Measurements from ENCODE around the gene STPG4. TPM values are rescaled to one million over a fixed set of nuclear protein-coding genes. Genes with fewer than 3 reads are reported as not detected.
A peak's percentile ranks its signal among the peaks of the same experiment; 100 is the strongest.

Gene STPG4
- total and polyA plus RNA-seq, 7 experiments from 2014 or later = 0.24 to 0.95 (median 0.73) TPM; not detected in 4

GRCh38 chr2:47076586-47077441 lies 78.3 kb downstream of the STPG4 start:
- H3K27ac Mint-ChIP-seq = peak overlapping the region in 4 of 9 donors; percentile 9 to 85 (median 22)
- ChIA-PET CTCF (no interaction called here), POLR2A (interaction anchor here (0.6 kb wide), 2 partner anchors 150 to 398 kb away, joined by 3 to 4 read pairs; no protein-coding TSS in a partner anchor)
- H3K4me1 Mint-ChIP-seq = peaks cover under 1 to 29% (median 4%) of the 10 kb centered on the region in 7 donors
- no peaks in the 10 kb centered on the region for H3K27me3 Mint-ChIP-seq
- intact Hi-C loops (cut with micrococcal nuclease) = no loop called here
- Histone ChIP-seq H3K27me3 (ENCODE audit: control insufficient read depth in 2 of 2, insufficient read depth in 2 of 2, low read length in 2 of 2) (no peaks in the 10 kb centered on the region), H3K27ac (ENCODE audit: low read depth, low read length) (no peak overlapping the region), H3K4me3 (ENCODE audit: low read length) (no peak overlapping the region), H3K4me1 (ENCODE audit: control insufficient read depth in 2 of 2, insufficient read depth in 2 of 2, low read length in 2 of 2) (peaks cover 0 to under 1% of the 10 kb centered on the region in 2 donors), H3K36me3 (ENCODE audit: control insufficient read depth in 2 of 3, insufficient read depth in 3 of 3, low read length in 3 of 3) (peaks cover 0 to 18% (median 0%) of the 10 kb centered on the region in 3 experiments), H3K9me3 (ENCODE audit: control insufficient read depth in 2 of 3, low read length in 3 of 3) (no peaks in the 10 kb centered on the region)
- peaks cover 0 to 4% (median 0%) of the 10 kb centered on the region in 11 donors for H3K9me3 Mint-ChIP-seq
- no peak for ATAC-seq
- H3K36me3 Mint-ChIP-seq = peaks cover 0 to 9% (median 4%) of the 10 kb centered on the region in 5 donors
- no peak for DNase-seq
- H3K4me3 Mint-ChIP-seq = peak overlapping the region in 1 of 10 donors; percentile 45

- peaks cover 7 to 32% (median 11%) of the 10 kb centered on the region in 7 donors for H3K4me1 Mint-ChIP-seq
- H3K27me3 Mint-ChIP-seq = no peaks in the 10 kb centered on the region
- Histone ChIP-seq H3K9me3 (ENCODE audit: control insufficient read depth in 2 of 3, low read length in 3 of 3) (no peaks in the 10 kb centered on the region), H3K36me3 (ENCODE audit: control insufficient read depth in 2 of 3, insufficient read depth in 3 of 3, low read length in 3 of 3) (peaks cover 0 to 18% (median 0%) of the 10 kb centered on the region in 3 experiments), H3K27ac (ENCODE audit: low read depth, low read length) (no peak overlapping the region), H3K27me3 (ENCODE audit: control insufficient read depth in 2 of 2, insufficient read depth in 2 of 2, low read length in 2 of 2) (no peaks in the 10 kb centered on the region), H3K4me1 (ENCODE audit: control insufficient read depth in 2 of 2, insufficient read depth in 2 of 2, low read length in 2 of 2) (peaks cover 6 to 8% of the 10 kb centered on the region in 2 donors), H3K4me3 (ENCODE audit: low read length) (no peak overlapping the region)
- peak overlapping the region in 2 of 9 donors; percentile 9 to 28 for H3K27ac Mint-ChIP-seq
- H3K9me3 Mint-ChIP-seq = peaks cover 0 to 4% (median 0%) of the 10 kb centered on the region in 11 donors
- POLR2A ChIA-PET = interaction anchor here (0.6 kb wide), 1 partner anchor 151 kb away, joined by 4 read pairs; no protein-coding TSS in a partner anchor
- CTCF ChIA-PET = no interaction called here
- peak overlapping the region in 1 of 10 donors; percentile 45 for H3K4me3 Mint-ChIP-seq
- H3K36me3 Mint-ChIP-seq = peaks cover 0 to 13% (median 4%) of the 10 kb centered on the region in 5 donors
- ATAC-seq = no peak
- DNase-seq = no peak
- intact Hi-C loops (cut with micrococcal nuclease) = no loop called here
Observed at GRCh38 chr2:47076126-47076506, 79.0 kb downstream of the STPG4 start.

GRCh38 chr2:47075361-47076125 lies 79.6 kb downstream of the STPG4 start:
- intact Hi-C loops (cut with micrococcal nuclease) = no loop called here
- Histone ChIP-seq H3K9me3 (ENCODE audit: control insufficient read depth in 2 of 3, low read length in 3 of 3) (no peaks in the 10 kb centered on the region), H3K27me3 (ENCODE audit: control insufficient read depth in 2 of 2, insufficient read depth in 2 of 2, low read length in 2 of 2) (no peaks in the 10 kb centered on the region), H3K36me3 (ENCODE audit: control insufficient read depth in 2 of 3, insufficient read depth in 3 of 3, low read length in 3 of 3) (peaks cover 0 to 18% (median 0%) of the 10 kb centered on the region in 3 experiments), H3K4me1 (ENCODE audit: control insufficient read depth in 2 of 2, insufficient read depth in 2 of 2, low read length in 2 of 2) (peaks cover 12 to 14% of the 10 kb centered on the region in 2 donors), H3K27ac (ENCODE audit: low read depth, low read length) (no peak overlapping the region), H3K4me3 (ENCODE audit: low read length) (no peak overlapping the region)
- H3K4me1 Mint-ChIP-seq = peaks cover 13 to 34% (median 17%) of the 10 kb centered on the region in 7 donors
- CTCF ChIA-PET = no interaction called here
- POLR2A ChIA-PET = interaction anchor here (0.6 kb wide), 1 partner anchor 151 kb away, joined by 4 read pairs; no protein-coding TSS in a partner anchor
- peaks cover 0 to 13% (median 4%) of the 10 kb centered on the region in 5 donors for H3K36me3 Mint-ChIP-seq
- H3K27me3 Mint-ChIP-seq = no peaks in the 10 kb centered on the region
- H3K9me3 Mint-ChIP-seq = peaks cover 0 to 4% (median 0%) of the 10 kb centered on the region in 11 donors
- ATAC-seq (no peak), DNase-seq (no peak)
- H3K27ac Mint-ChIP-seq = peak overlapping the region in 5 of 9 donors; percentile 31 to 66 (median 52)
- H3K4me3 Mint-ChIP-seq = no peak overlapping the region

GRCh38 chr2:47074691-47075090 lies 80.4 kb downstream of the STPG4 start:
- no peak for ATAC-seq
- peaks cover 0 to 4% (median 0%) of the 10 kb centered on the region in 11 donors for H3K9me3 Mint-ChIP-seq
- Histone ChIP-seq H3K9me3 (ENCODE audit: control insufficient read depth in 2 of 3, low read length in 3 of 3) (no peaks in the 10 kb centered on the region), H3K4me3 (ENCODE audit: low read length) (no peak overlapping the region), H3K36me3 (ENCODE audit: control insufficient read depth in 2 of 3, insufficient read depth in 3 of 3, low read length in 3 of 3) (peaks cover 0 to 18% (median 0%) of the 10 kb centered on the region in 3 experiments), H3K4me1 (ENCODE audit: control insufficient read depth in 2 of 2, insufficient read depth in 2 of 2, low read length in 2 of 2) (peaks cover 20 to 21% of the 10 kb centered on the region in 2 donors), H3K27me3 (ENCODE audit: control insufficient read depth in 2 of 2, insufficient read depth in 2 of 2, low read length in 2 of 2) (no peaks in the 10 kb centered on the region), H3K27ac (ENCODE audit: low read depth, low read length) (no peak overlapping the region)
- H3K4me1 Mint-ChIP-seq = peaks cover 17 to 36% (median 23%) of the 10 kb centered on the region in 7 donors
- peaks cover 0 to 13% (median 4%) of the 10 kb centered on the region in 5 donors for H3K36me3 Mint-ChIP-seq
- POLR2A ChIA-PET = no interaction called here
- no peaks in the 10 kb centered on the region for H3K27me3 Mint-ChIP-seq
- CTCF ChIA-PET = no interaction called here
- H3K27ac Mint-ChIP-seq = peak overlapping the region in 4 of 9 donors; percentile 36 to 81 (median 62)
- H3K4me3 Mint-ChIP-seq = peak overlapping the region in 1 of 10 donors; percentile 12
- DNase-seq = no peak
- intact Hi-C loops (cut with micrococcal nuclease) = no loop called here

- H3K4me3 ChIP-seq (ENCODE audit: low read length) = no peak overlapping the region
- ATAC-seq (no peak), DNase-seq (no peak)
- CTCF ChIA-PET = no interaction called here
- Mint-ChIP-seq H3K9me3 (peaks cover 0 to 4% (median 0%) of the 10 kb centered on the region in 11 donors), H3K27me3 (no peaks in the 10 kb centered on the region), H3K4me3 (no peak overlapping the region), H3K4me1 (peaks cover 20 to 34% (median 25%) of the 10 kb centered on the region in 7 donors), H3K36me3 (peaks cover 0 to 13% (median 4%) of the 10 kb centered on the region in 5 donors), H3K27ac (peak overlapping the region in 2 of 9 donors; percentile 74 to 89)
- H3K4me1 ChIP-seq (ENCODE audit: control insufficient read depth in 2 of 2, insufficient read depth in 2 of 2, low read length in 2 of 2) = peaks cover 25 to 27% of the 10 kb centered on the region in 2 donors
- H3K36me3 ChIP-seq (ENCODE audit: control insufficient read depth in 2 of 3, insufficient read depth in 3 of 3, low read length in 3 of 3) = peaks cover 0 to 18% (median 0%) of the 10 kb centered on the region in 3 experiments
- no peaks in the 10 kb centered on the region for H3K9me3 ChIP-seq (ENCODE audit: control insufficient read depth in 2 of 3, low read length in 3 of 3)
- POLR2A ChIA-PET = interaction anchor here (0.9 kb wide), 1 partner anchor 96 kb away, joined by 3 read pairs; no protein-coding TSS in a partner anchor
- H3K27me3 ChIP-seq (ENCODE audit: control insufficient read depth in 2 of 2, insufficient read depth in 2 of 2, low read length in 2 of 2) = no peaks in the 10 kb centered on the region
- H3K27ac ChIP-seq (ENCODE audit: low read depth, low read length) = no peak overlapping the region
- intact Hi-C loops (cut with micrococcal nuclease) = no loop called here
Observed at GRCh38 chr2:47073641-47074040, 81.5 kb downstream of the STPG4 start.

GRCh38 chr2:47073217-47073616 lies 81.9 kb downstream of the STPG4 start:
- H3K36me3 ChIP-seq (ENCODE audit: control insufficient read depth in 2 of 3, insufficient read depth in 3 of 3, low read length in 3 of 3) = peaks cover 0 to 18% (median 0%) of the 10 kb centered on the region in 3 experiments
- no peaks in the 10 kb centered on the region for H3K9me3 ChIP-seq (ENCODE audit: control insufficient read depth in 2 of 3, low read length in 3 of 3)
- peaks cover 0 to 13% (median 4%) of the 10 kb centered on the region in 5 donors for H3K36me3 Mint-ChIP-seq
- H3K27me3 ChIP-seq (ENCODE audit: control insufficient read depth in 2 of 2, insufficient read depth in 2 of 2, low read length in 2 of 2) = no peaks in the 10 kb centered on the region
- ATAC-seq (no peak), DNase-seq (no peak)
- CTCF ChIA-PET = no interaction called here
- H3K9me3 Mint-ChIP-seq = peaks cover 0 to 4% (median 0%) of the 10 kb centered on the region in 11 donors
- H3K27ac Mint-ChIP-seq = peak overlapping the region in 6 of 9 donors; percentile 0 to 94 (median 76)
- H3K4me3 ChIP-seq (ENCODE audit: low read length) = no peak overlapping the region
- peaks cover 25 to 27% of the 10 kb centered on the region in 2 donors for H3K4me1 ChIP-seq (ENCODE audit: control insufficient read depth in 2 of 2, insufficient read depth in 2 of 2, low read length in 2 of 2)
- H3K4me1 Mint-ChIP-seq = peaks cover 20 to 38% (median 29%) of the 10 kb centered on the region in 7 donors
- peak overlapping the region in 1 of 10 donors; percentile 54 for H3K4me3 Mint-ChIP-seq
- intact Hi-C loops (cut with micrococcal nuclease) = no loop called here
- no peak overlapping the region for H3K27ac ChIP-seq (ENCODE audit: low read depth, low read length)
- H3K27me3 Mint-ChIP-seq = no peaks in the 10 kb centered on the region
- POLR2A ChIA-PET = interaction anchor here (0.9 kb wide), 1 partner anchor 97 kb away, joined by 3 read pairs; no protein-coding TSS in a partner anchor
